SIG-M5 treated with dmso at 0.1 percent for 504 hours (cell line): ENCODE measurements around the gene IL1RAPL1.

Experiments
- DNase-seq: peaks from one replicate; lab custom pipeline; 2025; ENCODE audit not compliant: unreplicated experiment; lab: John Stamatoyannopoulos, UW

IL1RAPL1 gene

GRCh38 chrX:29721152-29721551 is 1133.9 kb downstream of the IL1RAPL1 start:
- no peak for DNase-seq

- no peak for DNase-seq
Observed at GRCh38 chrX:29724316-29724715, 1137.1 kb downstream of the IL1RAPL1 start.

GRCh38 chrX:29726811-29727210 is 1139.6 kb downstream of the IL1RAPL1 start:
- no peak for DNase-seq

- DNase-seq, result no peak
Observed at GRCh38 chrX:29728639-29729038, 1141.4 kb downstream of the IL1RAPL1 start.

- no peak for DNase-seq
Observed at GRCh38 chrX:29744966-29745365, 1157.7 kb downstream of the IL1RAPL1 start.

- DNase-seq, result no peak
Observed at GRCh38 chrX:29746326-29746725, 1159.1 kb downstream of the IL1RAPL1 start.

- no peak for DNase-seq
Observed at GRCh38 chrX:29762006-29762405, 1174.8 kb downstream of the IL1RAPL1 start.

- DNase-seq, result no peak
Observed at GRCh38 chrX:29775890-29776289, 1188.6 kb downstream of the IL1RAPL1 start.

- no peak for DNase-seq
Observed at GRCh38 chrX:29787656-29788055, 1200.4 kb downstream of the IL1RAPL1 start.

GRCh38 chrX:29788991-29789699 is 1201.9 kb downstream of the IL1RAPL1 start:
- no peak for DNase-seq

GRCh38 chrX:29792335-29792734 is 1205.1 kb downstream of the IL1RAPL1 start:
- no peak for DNase-seq

- DNase-seq, result no peak
Observed at GRCh38 chrX:29797156-29797555, 1209.9 kb downstream of the IL1RAPL1 start.

- DNase-seq, result no peak
Observed at GRCh38 chrX:29798469-29798868, 1211.2 kb downstream of the IL1RAPL1 start.

- no peak for DNase-seq
Observed at GRCh38 chrX:29813174-29813573, 1225.9 kb downstream of the IL1RAPL1 start.

- DNase-seq, result no peak
Observed at GRCh38 chrX:29824176-29824906, 1237.1 kb downstream of the IL1RAPL1 start.

GRCh38 chrX:29826742-29827141 is 1239.5 kb downstream of the IL1RAPL1 start:
- no peak for DNase-seq

- no peak for DNase-seq
Observed at GRCh38 chrX:29834311-29834710, 1247.1 kb downstream of the IL1RAPL1 start.

- no peak for DNase-seq
Observed at GRCh38 chrX:29834764-29835163, 1247.5 kb downstream of the IL1RAPL1 start.

GRCh38 chrX:29841750-29842149 is 1254.5 kb downstream of the IL1RAPL1 start:
- DNase-seq, result no peak

- no peak for DNase-seq
Observed at GRCh38 chrX:29842552-29842951, 1255.3 kb downstream of the IL1RAPL1 start.

GRCh38 chrX:29851857-29852605 is 1264.8 kb downstream of the IL1RAPL1 start:
- DNase-seq, result no peak

- no peak for DNase-seq
Observed at GRCh38 chrX:29852767-29853166, 1265.5 kb downstream of the IL1RAPL1 start.
